Subcutaneous adipose tissue (tissue), 4 donors: ENCODE data around the gene RAPGEF4. TPM values are rescaled to one million over a fixed set of nuclear protein-coding genes. Genes with fewer than 3 reads are reported as not detected.

ENCODE experiments used
- total RNA-seq, 4 donors: library from RNA; depleted of rRNA; stranded (reverse); fragments of >200 nt; gene quantifications; one replicate each; pipeline ENCODE4 v1.1.0, GENCODE V29; 2016
- TF ChIP-seq, protein P1 (sequence below): fragments of 450-650 bp; IDR thresholded peaks from one replicate; pipeline ENCODE4 v1.5.1; 2016; ENCODE audit warnings: low read depth, mild to moderate bottlenecking, control low read depth, antibody characterized with exemption, moderate library complexity

RAPGEF4 gene
- total RNA-seq, 4 donors from 2014 or later, result 7.0 to 15.0 (median 11.2) TPM

- TF ChIP-seq, protein P1, sequence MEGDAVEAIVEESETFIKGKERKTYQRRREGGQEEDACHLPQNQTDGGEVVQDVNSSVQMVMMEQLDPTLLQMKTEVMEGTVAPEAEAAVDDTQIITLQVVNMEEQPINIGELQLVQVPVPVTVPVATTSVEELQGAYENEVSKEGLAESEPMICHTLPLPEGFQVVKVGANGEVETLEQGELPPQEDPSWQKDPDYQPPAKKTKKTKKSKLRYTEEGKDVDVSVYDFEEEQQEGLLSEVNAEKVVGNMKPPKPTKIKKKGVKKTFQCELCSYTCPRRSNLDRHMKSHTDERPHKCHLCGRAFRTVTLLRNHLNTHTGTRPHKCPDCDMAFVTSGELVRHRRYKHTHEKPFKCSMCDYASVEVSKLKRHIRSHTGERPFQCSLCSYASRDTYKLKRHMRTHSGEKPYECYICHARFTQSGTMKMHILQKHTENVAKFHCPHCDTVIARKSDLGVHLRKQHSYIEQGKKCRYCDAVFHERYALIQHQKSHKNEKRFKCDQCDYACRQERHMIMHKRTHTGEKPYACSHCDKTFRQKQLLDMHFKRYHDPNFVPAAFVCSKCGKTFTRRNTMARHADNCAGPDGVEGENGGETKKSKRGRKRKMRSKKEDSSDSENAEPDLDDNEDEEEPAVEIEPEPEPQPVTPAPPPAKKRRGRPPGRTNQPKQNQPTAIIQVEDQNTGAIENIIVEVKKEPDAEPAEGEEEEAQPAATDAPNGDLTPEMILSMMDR, result no peak
These were observed 202.5 kb downstream of the RAPGEF4 start for GRCh38 chr2:172937884-172938712.

GRCh38 chr2:172938713-172939375 is 203.2 kb downstream of the RAPGEF4 start:
- TF ChIP-seq, protein P1, result no peak

DNA sequence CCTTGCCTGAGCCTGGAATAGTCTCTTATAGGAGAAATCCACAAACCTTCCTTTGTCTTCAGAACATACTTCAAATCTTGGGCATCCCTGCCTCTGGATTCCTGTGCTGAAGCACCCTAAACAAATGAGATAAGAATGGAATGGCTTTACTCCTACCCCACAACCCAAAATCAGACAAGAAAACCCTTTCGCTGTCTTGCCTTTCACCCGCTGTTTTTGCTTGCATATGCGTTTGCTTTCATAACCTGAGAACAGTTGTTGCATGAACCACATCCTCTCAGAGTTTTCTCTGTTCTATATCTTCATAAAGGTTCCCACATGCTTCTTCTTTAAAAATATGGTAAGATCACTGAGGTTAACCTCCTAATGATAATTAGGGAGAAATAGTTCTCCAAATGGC is 207.9 kb downstream of the RAPGEF4 start:
- TF ChIP-seq, protein P1, result no peak

DNA sequence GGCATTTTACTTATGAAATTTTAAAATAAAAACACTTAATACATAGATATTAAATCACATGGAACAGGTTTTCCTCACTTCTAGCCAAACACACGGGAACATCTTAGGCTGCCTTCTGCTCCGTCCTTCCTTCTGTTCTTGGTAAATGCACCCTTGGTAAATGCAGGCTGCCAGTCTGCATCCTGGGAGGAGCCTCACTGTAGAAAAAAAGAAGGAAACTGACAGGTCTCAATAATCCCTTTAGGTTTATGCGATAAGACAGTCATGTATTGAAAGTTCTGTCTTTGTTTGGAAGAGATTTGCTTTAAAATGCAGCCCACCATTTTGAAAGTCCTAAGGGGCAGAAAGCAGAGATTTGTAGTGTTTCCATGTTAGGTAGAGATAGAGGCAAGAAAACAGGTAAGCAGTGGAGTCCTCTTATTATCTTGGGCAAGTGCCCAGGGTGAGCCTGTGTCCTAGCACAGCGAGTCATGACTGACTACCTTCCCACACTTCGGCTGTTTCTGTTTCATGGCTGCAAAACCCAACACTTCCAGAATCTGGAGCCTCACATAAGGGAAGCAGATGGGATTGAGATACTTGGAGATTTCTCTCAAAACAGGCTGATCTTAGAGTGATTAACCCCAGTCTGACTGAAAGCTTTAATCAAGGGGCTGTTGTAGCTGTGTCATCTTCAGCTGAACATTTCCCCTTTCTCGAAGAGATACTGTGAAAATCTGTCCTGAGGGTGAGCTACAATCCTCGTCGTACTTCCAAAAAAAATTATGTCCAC is 208.6 kb downstream of the RAPGEF4 start:
- TF ChIP-seq, protein P1, result no peak

DNA sequence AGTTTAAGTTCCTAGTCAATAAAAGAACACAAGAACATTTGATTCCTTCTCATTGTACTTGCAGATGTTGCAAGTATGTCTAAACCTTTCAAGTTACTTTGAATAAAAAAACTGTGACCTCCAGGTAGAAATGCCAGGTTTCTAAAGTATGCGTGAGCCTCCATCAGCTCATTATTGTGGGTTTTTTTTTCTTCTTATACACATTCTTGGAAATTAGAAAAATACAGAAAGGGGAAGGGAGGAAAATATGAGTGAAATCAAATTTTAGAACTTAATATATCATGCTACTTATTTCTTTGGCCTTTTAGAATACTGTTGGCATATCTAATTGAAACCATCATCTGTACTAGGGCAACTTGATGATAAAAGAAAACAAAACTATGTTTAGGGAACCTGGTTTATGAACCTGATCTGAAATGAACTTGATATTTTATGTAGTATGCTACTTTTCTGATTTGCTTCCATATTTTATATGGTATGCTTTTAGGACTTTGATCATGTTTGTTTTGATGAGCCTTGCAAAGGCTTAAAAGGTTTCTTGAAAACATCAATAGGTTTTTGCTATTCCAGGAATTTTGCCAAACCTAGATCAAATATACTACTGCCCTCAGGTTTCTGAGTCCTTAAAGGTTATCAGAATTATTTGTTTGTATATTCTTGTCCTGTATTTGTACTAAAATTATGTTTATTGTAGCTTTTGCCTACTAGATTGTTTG is 209.3 kb downstream of the RAPGEF4 start:
- TF ChIP-seq, protein P1, result no peak

DNA sequence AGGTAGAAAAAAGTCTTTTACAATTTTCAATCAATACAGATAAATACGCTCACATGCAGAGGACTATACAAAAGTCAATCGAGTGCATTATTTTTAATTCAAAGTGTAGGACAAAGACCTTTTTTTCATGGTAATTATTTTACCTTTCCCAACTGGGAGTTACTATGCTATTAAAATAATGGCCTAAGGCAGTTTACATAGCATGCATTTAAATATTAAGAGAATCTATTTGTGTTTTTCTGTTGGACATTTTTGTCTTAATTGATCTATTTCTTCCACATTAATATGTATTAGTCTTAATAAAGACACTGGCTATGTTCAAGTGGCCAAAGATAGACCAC is 209.8 kb downstream of the RAPGEF4 start:
- TF ChIP-seq, protein P1, result no peak
